Esophagus squamous epithelium (tissue), 4 donors: Measurements from ENCODE around the gene SYCE3.

Experiments
- POLR2A ChIP-seq, 4 donors: fragments of 450-650 bp; IDR thresholded peaks; one replicate each; pipeline ENCODE4 v1.6.1; 2017; ENCODE audit warnings: antibody characterized with exemption in 4 of 4, mild to moderate bottlenecking in 4 of 4, moderate library complexity in 3 of 4
- TF ChIP-seq, protein P1 (sequence below), 6 experiments: fragments of 450-650 bp in 4 of 6; fragments of 200-600 bp in 2 of 6; sonication (generic) in 2 of 6; IDR thresholded peaks; one replicate each; pipeline ENCODE4 v1.5.1; 2016 to 2019; ENCODE audit warnings: antibody characterized with exemption in 6 of 6, mild to moderate bottlenecking in 4 of 6, moderate library complexity in 4 of 6

DNA sequence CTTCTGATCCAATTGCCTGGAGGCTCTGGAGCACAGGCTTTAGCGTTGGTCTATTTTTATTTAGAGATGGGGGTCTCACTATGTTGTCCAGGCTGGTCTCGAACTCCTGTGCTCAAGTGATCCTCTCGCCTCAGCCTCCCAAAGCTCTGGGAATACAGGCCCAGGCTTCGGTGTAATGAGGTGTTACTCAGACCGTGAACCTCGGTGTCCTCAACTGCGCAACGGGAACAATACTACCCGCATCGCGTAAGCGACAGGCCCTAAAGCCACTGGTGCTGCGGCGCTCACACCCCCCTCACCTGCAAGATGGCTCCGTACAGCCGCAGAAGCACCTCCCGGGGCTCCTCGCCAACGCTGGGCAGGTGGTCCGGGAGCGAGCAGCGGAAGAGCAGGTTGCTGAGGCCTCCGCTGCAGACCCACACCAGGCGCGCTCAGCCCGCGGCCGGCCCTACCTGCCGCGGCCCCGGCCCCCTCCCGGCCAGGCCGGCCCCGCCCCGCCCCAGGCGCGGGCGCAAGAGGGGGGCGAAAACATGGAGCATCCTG is 19.3 kb upstream of the SYCE3 start:
- TF ChIP-seq, protein P1, sequence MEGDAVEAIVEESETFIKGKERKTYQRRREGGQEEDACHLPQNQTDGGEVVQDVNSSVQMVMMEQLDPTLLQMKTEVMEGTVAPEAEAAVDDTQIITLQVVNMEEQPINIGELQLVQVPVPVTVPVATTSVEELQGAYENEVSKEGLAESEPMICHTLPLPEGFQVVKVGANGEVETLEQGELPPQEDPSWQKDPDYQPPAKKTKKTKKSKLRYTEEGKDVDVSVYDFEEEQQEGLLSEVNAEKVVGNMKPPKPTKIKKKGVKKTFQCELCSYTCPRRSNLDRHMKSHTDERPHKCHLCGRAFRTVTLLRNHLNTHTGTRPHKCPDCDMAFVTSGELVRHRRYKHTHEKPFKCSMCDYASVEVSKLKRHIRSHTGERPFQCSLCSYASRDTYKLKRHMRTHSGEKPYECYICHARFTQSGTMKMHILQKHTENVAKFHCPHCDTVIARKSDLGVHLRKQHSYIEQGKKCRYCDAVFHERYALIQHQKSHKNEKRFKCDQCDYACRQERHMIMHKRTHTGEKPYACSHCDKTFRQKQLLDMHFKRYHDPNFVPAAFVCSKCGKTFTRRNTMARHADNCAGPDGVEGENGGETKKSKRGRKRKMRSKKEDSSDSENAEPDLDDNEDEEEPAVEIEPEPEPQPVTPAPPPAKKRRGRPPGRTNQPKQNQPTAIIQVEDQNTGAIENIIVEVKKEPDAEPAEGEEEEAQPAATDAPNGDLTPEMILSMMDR (IDR thresholded peaks at IDR 0.05) = no peak
- no peak for TF ChIP-seq POLR2A (IDR thresholded peaks at IDR 0.05)
